GM23338 (cell line): Measurements from ENCODE around the gene MAP3K7CL. TPM values are rescaled to one million over a fixed set of nuclear protein-coding genes. Genes with fewer than 3 reads are reported as not detected.

Experiments
- ATAC-seq: fragments of 200-7000 bp; cut with Tn5 transposase; 3 replicates; pipeline ENCODE4 v1.9.1; 2020
- DNase-seq: peaks from one replicate; pipeline ENCODE4 v3.0.0-alpha.2; 2015; ENCODE audit warnings: low spot score
- H2AFZ ChIP-seq: fragments of 200-600 bp; sonication (generic); 2 replicates; pipeline ENCODE4 v1.8.0; 2016; ENCODE audit warnings: antibody characterized with exemption, mild to moderate bottlenecking, moderate library complexity
- H3F3A ChIP-seq: fragments of 200-600 bp; sonication (generic); replicated peaks from 2 replicates; pipeline ENCODE4 v1.8.0; 2017; ENCODE audit warnings: antibody characterized with exemption, mixed run types, low read depth
- H3K27ac ChIP-seq: fragments of 200-600 bp; sonication (generic); 2 replicates; pipeline ENCODE4 v1.6.1; 2016; ENCODE audit warnings: low read depth
- H3K27me3 ChIP-seq: fragments of 200-600 bp; sonication (generic); 2 replicates; pipeline ENCODE4 v1.8.0; 2016; ENCODE audit warnings: mild to moderate bottlenecking, mixed run types, moderate library complexity; ENCODE audit not compliant: insufficient read depth
- H3K36me3 ChIP-seq: fragments of 200-600 bp; sonication (generic); 2 replicates; pipeline ENCODE4 v1.8.0; 2016; ENCODE audit warnings: mild to moderate bottlenecking; ENCODE audit not compliant: insufficient read depth
- H3K4me1 ChIP-seq: fragments of 200-600 bp; sonication (generic); 2 replicates; pipeline ENCODE4 v1.8.0; 2016; ENCODE audit warnings: mild to moderate bottlenecking, moderate library complexity; ENCODE audit not compliant: insufficient read depth
- H3K4me2 ChIP-seq: fragments of 200-600 bp; sonication (generic); 2 replicates; pipeline ENCODE4 v1.7.1; 2017; ENCODE audit warnings: mixed run types
- H3K4me3 ChIP-seq: fragments of 200-600 bp; sonication (generic); 2 replicates; pipeline ENCODE4 v1.6.1; 2016; ENCODE audit warnings: mixed run types
- H3K79me2 ChIP-seq: fragments of 200-600 bp; sonication (generic); replicated peaks from 2 replicates; pipeline ENCODE4 v1.8.0; 2017; ENCODE audit warnings: mild to moderate bottlenecking; ENCODE audit not compliant: insufficient read depth
- H3K9me2 ChIP-seq: fragments of 200-600 bp; sonication (generic); 2 replicates; pipeline ENCODE4 v1.8.0; 2017; ENCODE audit not compliant: insufficient read depth
- H4K20me1 ChIP-seq: fragments of 200-600 bp; sonication (generic); replicated peaks from 2 replicates; pipeline ENCODE4 v1.8.0; 2017; ENCODE audit warnings: mild to moderate bottlenecking; ENCODE audit not compliant: insufficient read depth
- H3K27ac Mint-ChIP-seq: 2 replicates; pipeline ENCODE4 v1.8.0; 2020; ENCODE audit warnings: inconsistent platforms, mild to moderate bottlenecking, moderate library complexity, mixed read lengths
- H3K27me3 Mint-ChIP-seq: 3 replicates; pipeline ENCODE4 v1.8.0; 2022; ENCODE audit warnings: low read depth, mild to moderate bottlenecking, moderate library complexity, mixed read lengths, inconsistent platforms; ENCODE audit not compliant: insufficient read depth, poor library complexity
- H3K36me3 Mint-ChIP-seq: 3 replicates; pipeline ENCODE4 v1.8.0; 2021; ENCODE audit warnings: low read depth, mild to moderate bottlenecking, inconsistent platforms, moderate library complexity, mixed read lengths
- H3K4me1 Mint-ChIP-seq: 3 replicates; pipeline ENCODE4 v1.8.0; 2020; ENCODE audit warnings: mild to moderate bottlenecking, inconsistent platforms, mixed read lengths
- H3K4me3 Mint-ChIP-seq: 3 replicates; pipeline ENCODE4 v1.8.0; 2021; ENCODE audit warnings: moderate library complexity, mild to moderate bottlenecking, inconsistent platforms, mixed read lengths
- H3K9me3 Mint-ChIP-seq: 3 replicates; pipeline ENCODE4 v1.8.0; 2020; ENCODE audit warnings: moderate library complexity, mild to moderate bottlenecking, inconsistent platforms, mixed read lengths
- CREB1 ChIP-seq: fragments of 250-450 bp; sonication (Bioruptor Pico); IDR thresholded peaks from 2 replicates; pipeline ENCODE4 v1.5.0; 2020; ENCODE audit warnings: low read depth, mild to moderate bottlenecking, moderate library complexity
- CTCF ChIP-seq, 2 experiments: fragments of 200-600 bp in 1 of 2; sonication (generic) in 1 of 2; conservative IDR thresholded peaks; 2 replicates each; pipeline versions ENCODE4 v1.5.1 to v1.6.1; 2016 to 2017; ENCODE audit warnings: antibody characterized with exemption in 2 of 2, low read depth in 2 of 2, mild to moderate bottlenecking in 2 of 2, moderate library complexity in 1 of 2
- ETS1 ChIP-seq: IDR thresholded peaks from 2 replicates; pipeline ENCODE4 v1.6.1; 2016; ENCODE audit warnings: antibody characterized with exemption
- EZH2phosphoT487 ChIP-seq: fragments of 200-600 bp; sonication (generic); IDR thresholded peaks from one replicate; pipeline ENCODE4 v1.8.1; 2018; ENCODE audit warnings: antibody characterized with exemption; ENCODE audit not compliant: unreplicated experiment
- JUNB ChIP-seq: IDR thresholded peaks from one replicate; pipeline ENCODE4 v1.6.1; 2016; ENCODE audit warnings: antibody characterized with exemption; ENCODE audit not compliant: unreplicated experiment
- NANOG ChIP-seq: IDR thresholded peaks from 2 replicates; pipeline ENCODE4 v1.6.1; 2016; ENCODE audit warnings: antibody characterized with exemption, borderline replicate concordance
- POLR2AphosphoS5 ChIP-seq: IDR thresholded peaks from 2 replicates; pipeline ENCODE4 v1.6.1; 2016; ENCODE audit warnings: antibody characterized with exemption, low read depth
- REST ChIP-seq: IDR thresholded peaks from one replicate; pipeline ENCODE4 v1.6.1; 2018; ENCODE audit warnings: antibody characterized with exemption; ENCODE audit not compliant: unreplicated experiment
- STAT1 ChIP-seq: IDR thresholded peaks from one replicate; pipeline ENCODE4 v1.6.1; 2016; ENCODE audit warnings: antibody characterized with exemption; ENCODE audit not compliant: unreplicated experiment
- ZNF114 ChIP-seq: fragments of 250-450 bp; sonication (Bioruptor Pico); IDR thresholded peaks from 2 replicates; pipeline ENCODE4 v1.5.0; 2020; ENCODE audit warnings: mild to moderate bottlenecking, moderate library complexity
- ZNF331 ChIP-seq: fragments of 250-450 bp; sonication (Bioruptor Pico); IDR thresholded peaks from 2 replicates; pipeline ENCODE4 v1.5.0; 2020; ENCODE audit warnings: low read depth, mild to moderate bottlenecking, moderate library complexity
- polyA plus RNA-seq: library from polyadenylated mRNA; unstranded; fragments of >200 nt; fragmentation: Nextera tagmentation; extraction: Ambion mirVana; gene quantifications from 2 replicates; pipeline ENCODE4 v1.2.1, GENCODE V29; 2016
- total RNA-seq: library from RNA; depleted of rRNA; stranded (reverse); fragments of >200 nt; shearing (Covaris generic); gene quantifications from 2 replicates; pipeline ENCODE4 v1.2.3, GENCODE V29; 2014

The MAP3K7CL gene
- total and polyA plus RNA-seq, 2 experiments from 2014 or later, result 2.4 to 3.6 TPM

- TF ChIP-seq REST (no peak), NANOG (no peak), JUNB (no peak), ETS1 (no peak), EZH2phosphoT487 (no peak), CREB1 (CRISPR knock-in tag) (no peak), POLR2AphosphoS5 (no peak)
These were observed 5.0 kb downstream of the MAP3K7CL start (continued) for GRCh38 chr21:29135481-29135880.

GRCh38 chr21:29136033-29136432 is 5.6 kb downstream of the MAP3K7CL start:
- ATAC-seq, result no peak
- H3F3A ChIP-seq, result no peaks in the 10 kb centered on the region
- H3K36me3 Mint-ChIP-seq, result no peaks in the 10 kb centered on the region
- no peak for TF ChIP-seq CREB1 (CRISPR knock-in tag)
- TF ChIP-seq STAT1, result no peak
- TF ChIP-seq CTCF (conservative IDR thresholded peaks at IDR 0.05; ENCODE audit: low read depth in 2 of 2), result no peak
- no peak for TF ChIP-seq ZNF331 (CRISPR knock-in tag)
- TF ChIP-seq ZNF114 (CRISPR knock-in tag), result no peak
- TF ChIP-seq REST, result no peak
- TF ChIP-seq JUNB, result no peak
- TF ChIP-seq EZH2phosphoT487, result no peak
- TF ChIP-seq ETS1, result no peak

More at GRCh38 chr21:29136033-29136432, 5.6 kb downstream of the MAP3K7CL start:
- peaks cover 10% of the 10 kb centered on the region for H3K27me3 Mint-ChIP-seq
- Histone ChIP-seq H2AFZ (no peak overlapping the region), H3K4me1 (no peaks in the 10 kb centered on the region), H3K4me3 (no peak overlapping the region), H4K20me1 (no peaks in the 10 kb centered on the region), H3K27me3 (no peaks in the 10 kb centered on the region), H3K9me2 (no peaks in the 10 kb centered on the region), H3K4me2 (no peak overlapping the region), H3K27ac (no peak overlapping the region), H3K79me2 (no peaks in the 10 kb centered on the region), H3K36me3 (no peaks in the 10 kb centered on the region)
- DNase-seq, result no peak
- H3K4me1 Mint-ChIP-seq, result peaks cover 5% of the 10 kb centered on the region; the same call in 1 of the 3 replicates
- no peaks in the 10 kb centered on the region for H3K9me3 Mint-ChIP-seq
- no peak overlapping the region for H3K27ac Mint-ChIP-seq
- H3K4me3 Mint-ChIP-seq, result no peak overlapping the region
